MG63 (cell line): Measurements from ENCODE around the gene PBX1. TPM values are rescaled to one million over a fixed set of nuclear protein-coding genes. Genes with fewer than 3 reads are reported as not detected.
"Not testable (repeated sequence)": the region's sequence is repeated elsewhere in the genome, so short reads cannot be mapped to it uniquely, and the experiment has no call there.

Experiments
- DNase-seq: peaks from one replicate; pipeline ENCODE4 v3.0.0-alpha.2; 2020
- H3K27me3 ChIP-seq: fragments of 250-450 bp; sonication (Bioruptor Pico); 2 replicates; pipeline ENCODE4 v1.5.1; 2020; ENCODE audit warnings: mild to moderate bottlenecking, moderate library complexity
- H3K36me3 ChIP-seq: fragments of 250-450 bp; sonication (Bioruptor Pico); 2 replicates; pipeline ENCODE4 v1.5.1; 2020; ENCODE audit warnings: mild to moderate bottlenecking, moderate library complexity
- H3K4me3 ChIP-seq: fragments of 250-450 bp; sonication (Bioruptor Pico); 2 replicates; pipeline ENCODE4 v1.5.1; 2020; ENCODE audit warnings: mild to moderate bottlenecking, moderate library complexity
- H3K9me3 ChIP-seq: fragments of 250-450 bp; sonication (Bioruptor Pico); 2 replicates; pipeline ENCODE4 v1.5.1; 2020; ENCODE audit warnings: mild to moderate bottlenecking, moderate library complexity
- total RNA-seq: library from RNA; depleted of rRNA; stranded (reverse); fragments of >200 nt; shearing (Covaris generic); gene quantifications from 2 replicates; pipeline ENCODE4 v1.2.3, GENCODE V29; 2014; ENCODE audit warnings: low replicate concordance

Gene PBX1
- total RNA-seq, 1 experiment from 2014 or later, result 0.36 TPM

- no peaks in the 10 kb centered on the region for H3K9me3 ChIP-seq
- DNase-seq, result no peak
- no peaks in the 10 kb centered on the region for H3K36me3 ChIP-seq
- no peak overlapping the region for H3K4me3 ChIP-seq
- H3K27me3 ChIP-seq, result no peaks in the 10 kb centered on the region
These were observed 81.8 kb downstream of the PBX1 start for GRCh38 chr1:164640686-164641352.

GRCh38 chr1:164641353-164641730 is 82.4 kb downstream of the PBX1 start:
- Histone ChIP-seq H3K36me3 (no peaks in the 10 kb centered on the region), H3K4me3 (no peak overlapping the region), H3K27me3 (no peaks in the 10 kb centered on the region), H3K9me3 (no peaks in the 10 kb centered on the region)
- no peak for DNase-seq

GRCh38 chr1:164643018-164643417 is 84.0 kb downstream of the PBX1 start:
- no peaks in the 10 kb centered on the region for H3K9me3 ChIP-seq

DNA sequence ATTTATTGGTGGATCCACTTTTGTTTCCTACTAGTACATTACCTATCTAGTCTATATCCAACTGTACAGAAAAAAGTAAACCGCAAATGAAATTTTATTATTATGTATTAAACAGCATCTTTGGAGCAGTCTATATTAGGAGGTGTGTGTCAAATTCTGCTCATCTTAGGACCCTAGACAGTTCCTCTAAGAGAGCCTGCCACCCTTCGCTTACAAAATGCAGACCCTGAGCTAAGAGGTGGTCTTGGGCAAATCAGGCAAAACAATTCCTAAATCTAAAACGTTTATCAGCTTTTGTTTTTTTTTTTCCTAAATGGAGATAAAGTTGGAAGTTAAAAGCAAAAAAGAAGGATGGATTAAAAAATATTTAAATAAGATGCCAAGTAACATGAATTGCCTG is 85.3 kb downstream of the PBX1 start:
- Histone ChIP-seq H3K4me3 (no peak overlapping the region), H3K9me3 (no peaks in the 10 kb centered on the region), H3K27me3 (no peaks in the 10 kb centered on the region), H3K36me3 (no peaks in the 10 kb centered on the region)
- DNase-seq, result no peak

More at GRCh38 chr1:164643018-164643417, 84.0 kb downstream of the PBX1 start:
- no peak overlapping the region for H3K4me3 ChIP-seq
- DNase-seq, result no peak
- H3K36me3 ChIP-seq, result no peaks in the 10 kb centered on the region
- no peaks in the 10 kb centered on the region for H3K27me3 ChIP-seq

- Histone ChIP-seq H3K27me3 (no peaks in the 10 kb centered on the region), H3K9me3 (no peaks in the 10 kb centered on the region), H3K4me3 (no peak overlapping the region), H3K36me3 (no peaks in the 10 kb centered on the region)
- no peak for DNase-seq
These were observed 86.0 kb downstream of the PBX1 start for GRCh38 chr1:164644774-164645644.

DNA sequence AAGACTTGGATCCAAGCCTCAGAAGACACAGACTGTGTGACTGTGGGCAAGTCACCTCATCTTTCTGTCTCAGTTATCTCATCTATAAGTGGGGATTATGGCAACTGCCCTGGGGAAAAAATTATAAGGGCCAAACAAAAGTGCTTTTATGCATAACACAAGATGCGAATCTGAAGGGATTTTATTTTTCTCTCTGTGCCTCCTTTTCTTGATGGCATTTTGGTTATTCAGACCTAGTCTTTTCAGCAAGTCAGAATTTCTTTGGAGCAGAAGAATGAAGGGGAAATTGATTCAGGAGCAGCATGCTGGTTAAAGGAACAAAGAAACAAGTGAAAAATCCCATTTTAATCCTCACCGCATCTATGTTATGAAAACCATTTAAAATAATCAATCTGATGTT is 86.9 kb downstream of the PBX1 start:
- no peak for DNase-seq
- Histone ChIP-seq H3K9me3 (no peaks in the 10 kb centered on the region), H3K36me3 (no peaks in the 10 kb centered on the region), H3K4me3 (no peak overlapping the region), H3K27me3 (no peaks in the 10 kb centered on the region)

GRCh38 chr1:164647211-164647610 is 88.2 kb downstream of the PBX1 start:
- Histone ChIP-seq H3K4me3 (no peak overlapping the region), H3K27me3 (no peaks in the 10 kb centered on the region), H3K36me3 (no peaks in the 10 kb centered on the region), H3K9me3 (no peaks in the 10 kb centered on the region)
- DNase-seq, result no peak

- H3K36me3 ChIP-seq, result no peaks in the 10 kb centered on the region
- H3K27me3 ChIP-seq, result no peaks in the 10 kb centered on the region
- no peak overlapping the region for H3K4me3 ChIP-seq
- DNase-seq, result no peak
- H3K9me3 ChIP-seq, result no peaks in the 10 kb centered on the region
These were observed 89.7 kb downstream of the PBX1 start for GRCh38 chr1:164648636-164649035.

DNA sequence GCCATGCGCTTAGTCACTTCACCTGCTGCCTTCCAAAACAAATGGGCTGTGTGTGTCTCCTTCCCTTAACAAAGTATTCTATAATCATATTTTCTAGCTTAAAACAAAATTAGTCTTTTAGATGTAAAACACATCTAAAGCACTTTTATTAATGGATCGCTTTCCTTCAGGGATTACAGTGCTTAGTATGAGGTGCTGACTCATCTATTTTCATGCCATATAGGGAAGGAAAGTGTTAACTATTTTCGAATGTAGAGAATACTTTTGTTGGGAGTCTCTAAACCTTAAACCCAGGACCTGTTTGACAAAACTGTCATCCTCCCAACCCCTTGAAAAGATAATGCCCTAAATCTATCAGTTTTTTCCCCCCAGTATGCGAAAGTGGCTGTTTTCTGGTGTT is 90.2 kb downstream of the PBX1 start:
- no peak for DNase-seq
- Histone ChIP-seq H3K27me3 (no peaks in the 10 kb centered on the region), H3K4me3 (no peak overlapping the region), H3K9me3 (no peaks in the 10 kb centered on the region), H3K36me3 (no peaks in the 10 kb centered on the region)

GRCh38 chr1:164650531-164650930 is 91.5 kb downstream of the PBX1 start:
- no peak for DNase-seq
- Histone ChIP-seq H3K27me3 (no peaks in the 10 kb centered on the region), H3K9me3 (no peaks in the 10 kb centered on the region), H3K4me3 (no peak overlapping the region), H3K36me3 (no peaks in the 10 kb centered on the region)

GRCh38 chr1:164651351-164651951 is 92.5 kb downstream of the PBX1 start:
- Histone ChIP-seq H3K4me3 (no peak overlapping the region), H3K36me3 (no peaks in the 10 kb centered on the region), H3K27me3 (no peaks in the 10 kb centered on the region), H3K9me3 (no peaks in the 10 kb centered on the region)
- DNase-seq, result no peak

- H3K36me3 ChIP-seq, DNase-seq, H3K27me3 ChIP-seq, H3K4me3 ChIP-seq, H3K9me3 ChIP-seq: not testable (repeated sequence)
These were observed 94.0 kb downstream of the PBX1 start for GRCh38 chr1:164652969-164653368.

GRCh38 chr1:164653705-164654104 is 94.7 kb downstream of the PBX1 start:
- H3K4me3 ChIP-seq, result no peak overlapping the region
- H3K9me3 ChIP-seq, result no peaks in the 10 kb centered on the region
- H3K36me3 ChIP-seq, result no peaks in the 10 kb centered on the region
- DNase-seq, result no peak
- H3K27me3 ChIP-seq, result no peaks in the 10 kb centered on the region

- DNase-seq, result no peak
- H3K9me3 ChIP-seq, result no peaks in the 10 kb centered on the region
- no peak overlapping the region for H3K4me3 ChIP-seq
- no peaks in the 10 kb centered on the region for H3K36me3 ChIP-seq
- no peaks in the 10 kb centered on the region for H3K27me3 ChIP-seq
These were observed 95.2 kb downstream of the PBX1 start for GRCh38 chr1:164654200-164654599.

DNA sequence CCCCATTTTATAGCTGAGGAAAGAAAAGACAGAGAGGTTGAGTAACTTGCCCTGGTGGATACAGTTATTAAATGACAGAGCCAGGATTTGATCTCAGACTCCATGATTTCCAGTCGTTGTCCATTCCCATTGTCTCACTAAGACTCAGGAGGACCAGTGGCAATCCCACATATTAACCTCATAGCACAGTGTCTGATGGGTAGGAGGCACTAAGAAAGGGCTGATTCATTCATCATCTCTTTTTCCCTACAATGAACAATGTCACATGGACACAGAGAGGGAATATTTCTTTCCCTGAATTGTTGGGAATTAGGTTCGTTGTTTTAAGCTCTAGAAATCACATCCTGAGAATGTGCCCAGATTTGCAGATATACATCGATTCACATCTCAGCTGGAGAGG is 99.9 kb downstream of the PBX1 start:
- no peak for DNase-seq
- H3K27me3 ChIP-seq, result no peaks in the 10 kb centered on the region
- no peaks in the 10 kb centered on the region for H3K36me3 ChIP-seq
- no peaks in the 10 kb centered on the region for H3K9me3 ChIP-seq
- no peak overlapping the region for H3K4me3 ChIP-seq

GRCh38 chr1:164659621-164660411 is 100.8 kb downstream of the PBX1 start:
- no peak overlapping the region for H3K4me3 ChIP-seq
- H3K36me3 ChIP-seq, result no peaks in the 10 kb centered on the region
- no peak for DNase-seq
- H3K27me3 ChIP-seq, result no peaks in the 10 kb centered on the region
- H3K9me3 ChIP-seq, result no peaks in the 10 kb centered on the region

- H3K27me3 ChIP-seq, result no peaks in the 10 kb centered on the region
- no peak for DNase-seq
These were observed 101.4 kb downstream of the PBX1 start for GRCh38 chr1:164660412-164660772.

More at GRCh38 chr1:164660412-164660772, 101.4 kb downstream of the PBX1 start:
- no peak overlapping the region for H3K4me3 ChIP-seq
- no peaks in the 10 kb centered on the region for H3K9me3 ChIP-seq
- no peaks in the 10 kb centered on the region for H3K36me3 ChIP-seq
